Calu3 (cell line): ENCODE data around the gene OTUD7B. TPM values are rescaled to one million over a fixed set of nuclear protein-coding genes. Genes with fewer than 3 reads are reported as not detected.

Experiments used
- BruUV-seq: library from RNA; stranded (reverse); fragments of 400-500 nt; replicated peaks from 2 replicates; lab custom pipeline; 2021; lab: Mats Ljungman, UMichigan
- CTCF ChIA-PET: fragments of 300-600 bp; sonication (Branson Sonifier 250); formaldehyde crosslinking; loops from one replicate; lab custom pipeline; 2022; ENCODE audit warnings: antibody characterized with exemption; lab: Charles Lee
- DNase-seq: peaks from one replicate; pipeline ENCODE4 v3.0.0; 2022
- H3K27ac Mint-ChIP-seq: one replicate; pipeline ENCODE4 v1.8.0; 2022; ENCODE audit warnings: mixed read lengths; ENCODE audit not compliant: unreplicated experiment
- H3K27me3 Mint-ChIP-seq: one replicate; pipeline ENCODE4 v1.8.0; 2022; ENCODE audit warnings: mixed read lengths; ENCODE audit not compliant: unreplicated experiment
- H3K36me3 Mint-ChIP-seq: one replicate; pipeline ENCODE4 v1.8.0; 2022; ENCODE audit warnings: mild to moderate bottlenecking, moderate library complexity, mixed read lengths; ENCODE audit not compliant: insufficient read depth, unreplicated experiment
- H3K4me1 Mint-ChIP-seq: one replicate; pipeline ENCODE4 v1.8.0; 2022; ENCODE audit warnings: mild to moderate bottlenecking, low read depth, mixed read lengths; ENCODE audit not compliant: unreplicated experiment
- H3K4me3 Mint-ChIP-seq: one replicate; pipeline ENCODE4 v1.8.0; 2022; ENCODE audit warnings: mild to moderate bottlenecking, low read depth, moderate library complexity, mixed read lengths; ENCODE audit not compliant: unreplicated experiment
- H3K9me3 Mint-ChIP-seq: one replicate; pipeline ENCODE4 v1.8.0; 2022; ENCODE audit warnings: low read depth, mixed read lengths; ENCODE audit not compliant: unreplicated experiment
- intact Hi-C: fragments of 100-400 bp; cut with micrococcal nuclease; formaldehyde crosslinking; loops from one replicate; pipeline ENCODE4 v1.10.0; 2022; ENCODE audit not compliant: unreplicated experiment
- total RNA-seq: library from RNA; stranded (reverse); gene quantifications from 2 replicates; pipeline ENCODE4 v1.2.3, GENCODE V29; 2022
- TF ChIP-seq, protein P1 (sequence below): fragments of 200-600 bp; IDR thresholded peaks from one replicate; pipeline ENCODE4 v1.8.0; 2022; ENCODE audit warnings: antibody characterized with exemption; ENCODE audit not compliant: unreplicated experiment

Gene OTUD7B
- total RNA-seq, 1 experiment from 2014 or later, result 34.9 TPM

DNA sequence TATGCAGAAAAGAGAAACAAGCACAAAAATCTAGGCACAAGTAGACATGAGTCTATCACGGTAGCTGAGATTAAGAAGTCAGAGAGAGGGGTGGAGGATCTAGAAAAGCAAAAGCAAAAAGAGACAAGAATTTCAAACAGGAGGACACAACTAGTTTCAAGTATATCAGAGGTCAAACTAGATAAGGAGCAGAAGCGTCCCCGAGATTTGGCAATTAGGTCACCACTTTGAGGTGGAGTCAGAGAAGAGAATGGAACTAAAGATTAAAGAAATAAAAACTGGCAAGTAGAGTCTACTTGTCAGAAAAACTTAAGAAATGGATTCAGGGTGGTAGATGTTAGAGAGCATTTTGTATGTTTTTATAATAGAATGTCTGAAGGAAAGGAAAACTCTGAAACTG lies 85.2 kb downstream of the OTUD7B start:
- BruUV-seq, result no TSS peak
- no peaks in the 10 kb centered on the region for H3K9me3 Mint-ChIP-seq
- TF ChIP-seq, protein P1, sequence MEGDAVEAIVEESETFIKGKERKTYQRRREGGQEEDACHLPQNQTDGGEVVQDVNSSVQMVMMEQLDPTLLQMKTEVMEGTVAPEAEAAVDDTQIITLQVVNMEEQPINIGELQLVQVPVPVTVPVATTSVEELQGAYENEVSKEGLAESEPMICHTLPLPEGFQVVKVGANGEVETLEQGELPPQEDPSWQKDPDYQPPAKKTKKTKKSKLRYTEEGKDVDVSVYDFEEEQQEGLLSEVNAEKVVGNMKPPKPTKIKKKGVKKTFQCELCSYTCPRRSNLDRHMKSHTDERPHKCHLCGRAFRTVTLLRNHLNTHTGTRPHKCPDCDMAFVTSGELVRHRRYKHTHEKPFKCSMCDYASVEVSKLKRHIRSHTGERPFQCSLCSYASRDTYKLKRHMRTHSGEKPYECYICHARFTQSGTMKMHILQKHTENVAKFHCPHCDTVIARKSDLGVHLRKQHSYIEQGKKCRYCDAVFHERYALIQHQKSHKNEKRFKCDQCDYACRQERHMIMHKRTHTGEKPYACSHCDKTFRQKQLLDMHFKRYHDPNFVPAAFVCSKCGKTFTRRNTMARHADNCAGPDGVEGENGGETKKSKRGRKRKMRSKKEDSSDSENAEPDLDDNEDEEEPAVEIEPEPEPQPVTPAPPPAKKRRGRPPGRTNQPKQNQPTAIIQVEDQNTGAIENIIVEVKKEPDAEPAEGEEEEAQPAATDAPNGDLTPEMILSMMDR, result no peak
- intact Hi-C loops, result no loop called here
- H3K4me3 Mint-ChIP-seq, result peak overlapping the region; percentile 91
- CTCF ChIA-PET, result no interaction called here
- H3K27me3 Mint-ChIP-seq, result no peaks in the 10 kb centered on the region
- H3K27ac Mint-ChIP-seq, result no peak overlapping the region
- peaks cover 62% of the 10 kb centered on the region for H3K36me3 Mint-ChIP-seq
- H3K4me1 Mint-ChIP-seq, result peaks cover 36% of the 10 kb centered on the region
- DNase-seq, result no peak

DNA sequence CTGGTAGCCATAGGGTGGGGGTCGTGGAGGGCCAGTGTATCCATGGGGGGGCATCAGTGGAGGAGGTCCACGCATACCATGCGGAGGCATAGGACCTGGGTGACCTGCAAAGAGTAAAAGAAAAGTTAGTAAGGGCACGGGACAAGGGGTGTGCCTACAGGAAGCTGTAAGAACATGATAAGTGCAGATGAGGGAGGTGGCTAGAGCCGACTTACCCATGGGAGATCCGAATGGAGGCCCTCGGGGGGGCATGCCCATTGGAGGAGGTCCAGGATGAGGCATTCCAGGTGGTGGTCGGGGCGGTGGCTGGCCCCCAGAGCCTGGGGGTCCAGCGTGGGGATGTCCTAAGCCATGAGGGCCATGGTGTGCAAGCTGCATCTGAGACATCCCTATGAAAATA lies 86.9 kb downstream of the OTUD7B start:
- H3K9me3 Mint-ChIP-seq, result no peaks in the 10 kb centered on the region

DNA sequence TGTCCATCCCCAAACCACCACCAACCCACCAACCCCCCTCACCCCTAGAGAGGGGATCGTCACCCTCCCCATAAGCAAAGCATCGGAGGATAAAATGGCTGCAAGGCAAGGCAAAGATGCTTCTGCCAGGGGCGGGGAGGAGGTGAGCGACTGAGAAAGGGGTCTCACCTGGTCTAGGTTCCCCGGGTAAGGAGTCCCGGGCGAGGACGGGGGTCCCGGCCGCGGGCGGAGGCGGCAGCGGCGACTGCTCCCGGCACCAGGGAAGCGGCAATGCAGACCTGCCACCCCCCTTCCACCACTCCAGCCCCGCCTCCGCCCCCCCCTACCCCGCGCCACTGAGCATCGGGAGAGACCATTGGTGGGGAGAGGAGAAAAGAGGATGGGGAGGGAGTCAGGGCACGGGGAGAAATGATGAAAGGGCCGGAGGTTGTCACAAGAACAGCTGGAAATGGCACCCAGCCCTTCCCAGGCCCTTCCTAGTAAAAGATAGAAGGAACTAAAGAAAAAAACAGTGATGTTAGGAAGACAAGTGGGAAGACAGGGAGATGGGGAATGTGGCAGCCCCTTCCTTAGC lies 92.9 kb downstream of the OTUD7B start, which contains the start of gene SV2A:
SV2A (minus strand) TSS at position 274 of the 574 bp plus-strand sequence. CDS start 4,004 bp downstream, outside the sequence.
- TF ChIP-seq, protein P1, result no peak
- intact Hi-C loops, result no loop called here
- CTCF ChIA-PET, result no interaction called here
- Mint-ChIP-seq H3K9me3 (no peaks in the 10 kb centered on the region), H3K27ac (no peak within 1 kb of the TSS), H3K4me3 (no peak within 1 kb of the TSS), H3K36me3 (peaks cover 5% of the 10 kb centered on the region), H3K27me3 (peaks cover 46% of the 10 kb centered on the region), H3K4me1 (no peaks in the 10 kb centered on the region)
- no TSS peak for BruUV-seq
- DNase-seq, result no peak

More for the DNA sequence above, 86.9 kb downstream of the OTUD7B start:
- intact Hi-C loops, result no loop called here
- peaks cover 3% of the 10 kb centered on the region for H3K27me3 Mint-ChIP-seq
- no peak overlapping the region for H3K4me3 Mint-ChIP-seq
- H3K27ac Mint-ChIP-seq, result no peak overlapping the region
- BruUV-seq, result no TSS peak
- TF ChIP-seq, protein P1, result no peak
- CTCF ChIA-PET, result interaction anchor here (0.6 kb wide), 1 partner anchor 127 kb away, joined by 4 read pairs; no protein-coding TSS in a partner anchor
- peaks cover 53% of the 10 kb centered on the region for H3K36me3 Mint-ChIP-seq
- H3K4me1 Mint-ChIP-seq, result peaks cover 33% of the 10 kb centered on the region
- DNase-seq, result no peak

DNA sequence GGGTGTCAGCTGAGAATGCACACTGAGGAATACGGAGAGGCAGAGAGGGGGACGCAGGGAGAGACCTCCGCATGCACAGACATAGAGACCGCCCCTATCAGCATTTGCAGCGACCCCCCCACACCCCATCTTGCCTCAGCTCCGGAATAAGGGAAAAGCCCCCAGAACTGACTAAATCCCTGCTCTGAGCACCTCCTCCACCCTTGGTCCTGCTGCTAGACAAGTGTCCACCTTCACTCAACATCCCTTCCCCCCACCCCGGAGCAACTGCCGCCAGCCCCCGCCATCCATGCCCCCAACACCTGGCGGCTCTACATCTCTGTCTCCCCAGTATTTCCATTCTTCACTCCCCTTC lies 93.7 kb downstream of the OTUD7B start:
- no TSS peak for BruUV-seq
- CTCF ChIA-PET, result no interaction called here
- peaks cover 5% of the 10 kb centered on the region for H3K36me3 Mint-ChIP-seq
- no peak overlapping the region for H3K27ac Mint-ChIP-seq
- H3K4me3 Mint-ChIP-seq, result no peak overlapping the region
- H3K4me1 Mint-ChIP-seq, result no peaks in the 10 kb centered on the region
- TF ChIP-seq, protein P1, result no peak
- intact Hi-C loops, result no loop called here
- H3K9me3 Mint-ChIP-seq, result no peaks in the 10 kb centered on the region
- H3K27me3 Mint-ChIP-seq, result peaks cover 46% of the 10 kb centered on the region
- DNase-seq, result no peak
